Activated T-cell treated with anti-CD3 and anti-CD28 coated beads, Interleukin-2, amount 50 U/mL, for 72 hours (primary cell): ENCODE results near the gene ASAP2. TPM values are rescaled to one million over a fixed set of nuclear protein-coding genes. Genes with fewer than 3 reads are reported as not detected.

Experiments
- ATAC-seq, 2 donors: fragments of 150-1000 bp; cut with Tn5 transposase; replicated peaks in 1 of 2; 2 replicates each; pipeline ENCODE4 v1.10.0; 2021; ENCODE audit warnings: moderate library complexity in 2 of 2, mild to moderate bottlenecking in 1 of 2
- DNase-seq, 2 donors: peaks; one replicate each; pipeline ENCODE4 v3.0.0; 2021 to 2022; ENCODE audit warnings: mixed read lengths in 1 of 2
- H3K27ac Mint-ChIP-seq: one replicate; pipeline ENCODE4 v1.8.0; 2022; ENCODE audit warnings: mild to moderate bottlenecking, moderate library complexity, mixed read lengths
- H3K27me3 Mint-ChIP-seq: one replicate; pipeline ENCODE4 v1.8.0; 2022; ENCODE audit warnings: low read depth, mixed read lengths
- H3K36me3 Mint-ChIP-seq, 2 donors: one replicate each; pipeline ENCODE4 v1.8.0; 2022; ENCODE audit warnings: mixed read lengths in 2 of 2, mild to moderate bottlenecking in 1 of 2; ENCODE audit not compliant: insufficient read depth in 2 of 2
- H3K4me1 Mint-ChIP-seq: one replicate; pipeline ENCODE4 v1.8.0; 2022; ENCODE audit warnings: low read depth, mixed read lengths
- H3K4me3 Mint-ChIP-seq, 2 donors: one replicate each; pipeline ENCODE4 v1.8.0; 2022; ENCODE audit warnings: mild to moderate bottlenecking in 2 of 2, mixed read lengths in 2 of 2, moderate library complexity in 2 of 2
- H3K9me3 Mint-ChIP-seq, 2 donors: one replicate each; pipeline ENCODE4 v1.8.0; 2022; ENCODE audit warnings: mixed read lengths in 2 of 2
- total RNA-seq, 2 donors: library from RNA; stranded (reverse); gene quantifications; one replicate each; pipeline ENCODE4 v1.2.3, GENCODE V29; 2022

ASAP2 gene
- total RNA-seq, 2 donors from 2014 or later = 0.10 to 0.42 TPM

DNA sequence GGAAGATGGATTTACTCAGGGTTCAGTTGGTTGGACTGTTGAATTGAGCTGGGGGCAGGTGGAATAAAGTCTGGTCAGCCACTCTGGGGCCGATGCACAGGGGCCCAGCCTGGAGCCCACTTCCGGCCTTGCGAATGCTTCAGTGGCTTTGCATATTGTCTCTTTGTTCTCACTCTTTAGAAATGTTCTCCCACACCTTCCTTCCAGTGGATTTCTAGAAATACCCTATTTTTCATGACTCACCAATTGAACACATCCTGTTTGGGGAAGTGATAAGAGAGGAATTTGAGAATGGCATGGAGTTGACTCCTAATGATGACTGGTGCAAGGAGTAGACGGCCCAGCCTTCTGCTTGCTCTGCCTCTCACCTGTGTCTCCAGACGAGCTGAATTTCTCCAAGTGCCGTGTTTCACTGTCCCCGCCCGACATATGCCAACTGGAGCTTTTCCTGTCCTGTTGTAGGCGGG, 28.1 kb downstream of the ASAP2 start:
- H3K4me1 Mint-ChIP-seq = no peaks in the 10 kb centered on the region
- no peaks in the 10 kb centered on the region for H3K36me3 Mint-ChIP-seq
- H3K27ac Mint-ChIP-seq = no peak overlapping the region
- H3K27me3 Mint-ChIP-seq = peaks cover 17% of the 10 kb centered on the region
- ATAC-seq = no peak
- DNase-seq = no peak
- H3K4me3 Mint-ChIP-seq = no peak overlapping the region
- H3K9me3 Mint-ChIP-seq = no peaks in the 10 kb centered on the region

DNA sequence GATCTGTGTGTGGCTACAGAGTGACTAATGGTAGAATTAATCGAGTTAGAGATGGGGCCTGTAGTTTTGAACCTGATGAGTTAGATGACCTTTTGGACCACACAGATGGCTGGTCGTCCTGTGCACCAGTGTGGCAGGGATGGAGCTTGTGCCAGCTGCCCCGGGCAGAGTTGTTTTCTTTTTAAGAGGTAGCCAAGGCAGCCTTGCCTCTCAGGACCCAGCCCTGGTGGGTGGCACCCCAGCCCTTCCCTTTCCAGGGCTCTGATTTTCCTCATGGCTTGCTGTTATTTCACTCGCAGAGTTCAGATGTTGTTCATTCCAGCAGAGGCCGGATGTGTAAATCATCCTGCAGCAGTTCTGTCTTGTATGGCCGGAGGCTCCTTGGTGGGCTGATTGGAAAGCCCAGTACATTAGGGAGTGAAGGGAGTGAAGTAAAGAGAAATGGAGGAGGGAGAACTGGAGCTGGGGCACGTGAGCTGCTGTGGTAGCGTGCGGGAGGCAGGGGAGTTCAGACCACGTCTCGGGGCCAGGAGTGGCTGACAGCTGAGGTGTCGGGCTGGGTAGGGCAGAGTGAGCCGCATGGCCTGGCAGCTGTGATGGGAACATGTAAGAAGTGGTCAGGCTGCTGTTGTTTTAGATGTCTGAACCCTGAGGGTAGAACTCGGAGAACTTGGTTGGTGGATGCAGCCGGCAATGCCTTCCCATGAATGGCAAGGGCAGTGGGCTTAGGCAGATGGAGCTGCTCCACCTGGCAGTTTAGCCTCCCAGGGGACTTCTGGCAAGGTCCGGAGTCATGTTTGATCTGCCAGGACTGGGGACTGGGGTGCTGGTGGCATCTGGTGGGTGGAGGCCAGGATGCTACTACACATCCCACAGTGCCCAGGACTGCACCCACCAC, 28.8 kb downstream of the ASAP2 start:
- no peaks in the 10 kb centered on the region for H3K36me3 Mint-ChIP-seq
- DNase-seq = no peak
- H3K27ac Mint-ChIP-seq = no peak overlapping the region
- H3K9me3 Mint-ChIP-seq = no peaks in the 10 kb centered on the region
- H3K4me3 Mint-ChIP-seq = no peak overlapping the region
- no peaks in the 10 kb centered on the region for H3K4me1 Mint-ChIP-seq
- no peak for ATAC-seq
- peaks cover 14% of the 10 kb centered on the region for H3K27me3 Mint-ChIP-seq

DNA sequence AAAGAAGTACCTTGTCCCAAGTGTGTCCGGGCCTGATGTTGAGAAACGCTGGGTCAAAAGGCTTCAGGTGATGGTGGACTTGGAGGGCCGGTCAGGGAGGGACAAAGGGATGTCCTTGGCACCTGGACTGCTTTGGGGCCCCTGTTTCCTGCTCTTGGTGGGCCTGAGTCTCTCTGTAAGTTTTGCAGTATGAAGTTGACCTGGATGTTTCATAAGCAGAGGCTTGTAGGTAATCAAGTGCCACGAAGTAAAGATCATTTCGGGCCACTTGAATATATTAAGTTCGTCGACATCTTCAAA, 29.4 kb downstream of the ASAP2 start:
- H3K27me3 Mint-ChIP-seq = peaks cover 14% of the 10 kb centered on the region
- no peak overlapping the region for H3K4me3 Mint-ChIP-seq
- H3K4me1 Mint-ChIP-seq = no peaks in the 10 kb centered on the region
- H3K27ac Mint-ChIP-seq = no peak overlapping the region
- DNase-seq = no peak
- H3K36me3 Mint-ChIP-seq = no peaks in the 10 kb centered on the region
- ATAC-seq = no peak
- no peaks in the 10 kb centered on the region for H3K9me3 Mint-ChIP-seq

DNA sequence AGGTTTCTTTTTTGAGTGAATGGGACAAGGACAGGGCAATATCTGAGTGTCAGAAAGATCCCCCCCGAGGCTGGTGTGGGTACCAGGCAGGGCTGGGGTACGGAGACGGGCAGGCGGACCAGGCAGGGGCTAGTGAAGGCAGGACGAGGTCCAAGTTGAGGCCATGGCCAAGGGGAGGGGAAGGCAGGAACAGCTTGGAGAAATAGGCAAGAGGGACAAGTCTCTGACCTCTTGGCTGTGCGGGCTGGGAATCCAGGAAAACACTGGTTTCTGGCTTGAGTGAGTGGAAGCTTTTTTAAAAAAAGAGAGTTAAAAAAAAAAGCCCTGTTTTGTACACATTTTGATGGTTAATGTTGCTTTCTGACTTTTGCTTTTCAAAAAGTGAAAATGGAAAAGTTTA, 30.3 kb downstream of the ASAP2 start:
- Mint-ChIP-seq H3K36me3 (no peaks in the 10 kb centered on the region), H3K9me3 (no peaks in the 10 kb centered on the region), H3K4me3 (no peak overlapping the region), H3K27me3 (peaks cover 10% of the 10 kb centered on the region), H3K4me1 (no peaks in the 10 kb centered on the region), H3K27ac (no peak overlapping the region)
- no peak for DNase-seq
- ATAC-seq = no peak

DNA sequence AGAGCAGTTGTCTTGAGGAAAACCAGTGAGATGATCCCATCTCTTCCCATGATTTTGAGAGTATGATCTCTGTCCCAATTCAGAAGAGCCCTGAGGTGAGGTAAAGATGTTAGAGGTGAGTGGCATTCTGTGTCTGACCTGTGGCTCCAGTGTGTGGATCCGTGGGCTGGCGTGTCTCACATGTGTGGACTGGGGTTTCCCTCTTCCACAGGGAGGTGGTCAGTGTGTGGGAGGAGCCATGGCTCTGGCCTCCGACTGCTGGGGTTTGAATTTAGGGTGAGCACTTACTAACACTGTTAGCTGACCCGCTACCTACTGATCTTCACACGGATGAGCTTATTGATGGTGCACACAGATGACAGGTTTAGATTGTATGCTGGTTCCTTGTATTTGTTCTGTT, 31.2 kb downstream of the ASAP2 start:
- Mint-ChIP-seq H3K36me3 (no peaks in the 10 kb centered on the region), H3K9me3 (no peaks in the 10 kb centered on the region)
- no peak for ATAC-seq

DNA sequence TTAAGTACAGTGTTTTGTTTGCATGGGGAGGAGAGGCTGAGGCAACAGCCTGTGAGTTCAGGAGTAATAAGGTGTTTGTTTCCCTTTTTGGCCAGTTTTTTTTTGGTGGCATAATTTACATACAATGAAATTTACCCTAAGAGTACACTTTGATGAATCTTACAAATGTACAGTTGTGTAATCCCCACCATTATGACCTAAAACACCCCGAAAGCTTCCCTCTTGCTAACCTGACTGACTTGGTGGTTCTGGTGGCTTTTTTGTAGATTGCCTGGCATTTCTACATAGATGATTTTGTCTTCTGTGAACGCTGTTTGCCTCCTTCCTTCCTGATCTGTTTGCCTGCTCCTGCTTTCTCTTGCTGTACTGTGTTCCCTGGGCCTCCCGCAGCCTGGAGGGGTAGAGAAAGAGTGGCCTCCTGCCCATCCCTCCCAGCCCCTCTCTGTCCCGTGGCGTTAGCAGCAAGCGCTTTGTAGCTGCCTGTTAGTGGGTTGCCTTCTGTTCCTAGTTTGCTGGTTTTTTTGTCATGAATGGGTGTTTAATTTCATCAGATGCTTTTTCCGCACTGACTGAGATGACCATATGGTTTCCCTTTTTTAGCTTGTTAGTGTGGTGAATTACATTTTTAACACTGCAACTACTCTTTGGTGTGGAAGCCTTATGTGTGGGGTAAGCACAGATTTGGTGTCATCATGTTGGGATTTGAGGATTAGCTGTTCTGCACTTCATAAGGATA, 32.1 kb downstream of the ASAP2 start:
- H3K36me3 Mint-ChIP-seq = no peaks in the 10 kb centered on the region
- no peak for ATAC-seq
- H3K4me3 Mint-ChIP-seq = no peak overlapping the region
- H3K27me3 Mint-ChIP-seq = no peaks in the 10 kb centered on the region
- no peaks in the 10 kb centered on the region for H3K9me3 Mint-ChIP-seq
- no peaks in the 10 kb centered on the region for H3K4me1 Mint-ChIP-seq
- DNase-seq = no peak
- H3K27ac Mint-ChIP-seq = no peak overlapping the region

More for the DNA sequence above, 31.2 kb downstream of the ASAP2 start:
- no peak overlapping the region for H3K4me3 Mint-ChIP-seq
- no peaks in the 10 kb centered on the region for H3K4me1 Mint-ChIP-seq
- no peak overlapping the region for H3K27ac Mint-ChIP-seq
- DNase-seq = no peak
- peaks cover under 1% of the 10 kb centered on the region for H3K27me3 Mint-ChIP-seq

DNA sequence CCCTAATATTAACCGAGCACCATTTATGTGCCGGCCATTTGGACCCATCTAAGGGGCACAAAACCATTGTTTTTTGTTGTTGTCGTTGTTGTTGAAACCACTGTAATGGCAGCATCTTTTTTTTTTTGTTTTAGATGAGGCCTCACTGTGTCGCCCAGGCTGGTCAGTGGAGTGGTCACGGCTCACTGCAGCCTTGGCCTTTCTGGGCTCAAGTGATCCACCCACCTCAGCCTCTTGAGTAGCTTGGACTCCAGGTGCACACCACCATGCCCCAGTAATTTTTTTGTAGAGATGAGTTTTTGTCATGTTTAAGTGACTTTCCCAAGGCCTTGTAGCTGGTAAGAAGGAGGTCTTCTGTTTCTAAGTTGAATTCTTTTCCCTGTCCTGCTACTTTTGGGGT, 33.0 kb downstream of the ASAP2 start:
- DNase-seq = no peak
- ATAC-seq = no peak
- Mint-ChIP-seq H3K4me3 (no peak overlapping the region), H3K9me3 (no peaks in the 10 kb centered on the region), H3K36me3 (no peaks in the 10 kb centered on the region), H3K27me3 (no peaks in the 10 kb centered on the region), H3K4me1 (no peaks in the 10 kb centered on the region), H3K27ac (no peak overlapping the region)

DNA sequence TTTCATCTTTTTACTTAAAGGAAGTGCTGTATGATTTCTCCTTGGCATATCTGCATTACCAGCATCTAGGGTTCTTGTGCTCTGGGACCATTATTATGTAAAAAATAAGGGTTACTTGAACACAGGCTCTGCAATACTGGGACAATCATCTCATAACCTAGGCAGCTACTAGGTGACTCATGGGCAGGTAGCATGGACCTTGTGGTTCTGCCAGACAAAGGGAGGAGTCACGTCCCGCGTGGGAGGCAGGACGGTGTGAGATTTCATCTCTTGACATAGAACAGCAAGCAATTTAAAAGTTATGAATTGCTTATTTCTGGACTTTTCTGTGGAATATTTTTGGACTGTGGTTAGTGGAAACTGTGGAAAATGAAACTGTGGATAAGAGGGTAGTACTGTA, 34.1 kb downstream of the ASAP2 start:
- no peaks in the 10 kb centered on the region for H3K27me3 Mint-ChIP-seq
- no peak overlapping the region for H3K4me3 Mint-ChIP-seq
- H3K27ac Mint-ChIP-seq = no peak overlapping the region
- H3K36me3 Mint-ChIP-seq = no peaks in the 10 kb centered on the region
- peak; percentile 30 to 32 for DNase-seq
- H3K9me3 Mint-ChIP-seq = no peaks in the 10 kb centered on the region
- ATAC-seq = peak in 1 of 2 donors; percentile 43
- no peaks in the 10 kb centered on the region for H3K4me1 Mint-ChIP-seq

DNA sequence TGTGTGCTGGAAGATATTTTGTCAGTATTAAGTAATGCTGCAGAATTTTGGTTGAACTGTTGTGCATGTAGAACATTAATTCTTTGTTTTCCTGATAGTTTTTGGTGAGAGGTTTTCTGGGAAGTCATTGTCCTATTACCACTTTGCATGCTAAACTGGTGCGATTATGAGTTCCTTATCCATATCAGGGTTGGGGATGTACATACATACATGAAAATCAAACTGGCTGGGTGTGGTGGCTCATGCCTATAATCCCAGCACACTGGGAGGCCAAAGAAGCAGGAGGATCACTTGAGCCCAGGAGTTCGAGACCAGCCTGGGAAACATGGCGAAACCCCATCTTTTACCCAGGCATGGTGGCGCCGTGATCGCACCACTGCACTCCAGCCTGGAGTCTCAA, 34.6 kb downstream of the ASAP2 start:
- H3K9me3 Mint-ChIP-seq = no peaks in the 10 kb centered on the region
- H3K4me3 Mint-ChIP-seq = no peak overlapping the region
- no peak overlapping the region for H3K27ac Mint-ChIP-seq
- DNase-seq = no peak
- H3K27me3 Mint-ChIP-seq = no peaks in the 10 kb centered on the region
- no peaks in the 10 kb centered on the region for H3K36me3 Mint-ChIP-seq
- H3K4me1 Mint-ChIP-seq = no peaks in the 10 kb centered on the region
- no peak for ATAC-seq

DNA sequence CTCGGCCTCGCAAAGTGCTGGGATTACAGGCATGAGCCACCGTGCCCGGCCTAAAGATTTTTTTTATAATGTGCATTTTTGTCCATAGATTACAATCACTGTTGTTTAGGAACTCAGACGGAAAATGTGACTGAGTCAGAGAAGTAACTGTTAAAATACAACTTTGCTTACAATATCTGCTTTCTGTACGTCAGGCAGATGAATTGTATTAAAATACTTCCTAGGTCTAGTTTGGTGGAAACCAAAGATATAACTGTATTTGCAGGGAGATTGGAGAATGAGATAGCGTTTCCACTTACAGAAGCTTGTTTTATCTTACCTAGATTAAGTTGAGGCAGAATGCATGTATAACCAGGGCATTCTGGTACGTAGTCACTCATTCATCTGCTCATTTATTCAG, 36.7 kb downstream of the ASAP2 start:
- H3K27me3 Mint-ChIP-seq = no peaks in the 10 kb centered on the region
- no peaks in the 10 kb centered on the region for H3K4me1 Mint-ChIP-seq
- ATAC-seq = no peak
- no peaks in the 10 kb centered on the region for H3K36me3 Mint-ChIP-seq
- H3K9me3 Mint-ChIP-seq = no peaks in the 10 kb centered on the region
- DNase-seq = no peak
- H3K4me3 Mint-ChIP-seq = no peak overlapping the region
- H3K27ac Mint-ChIP-seq = no peak overlapping the region

DNA sequence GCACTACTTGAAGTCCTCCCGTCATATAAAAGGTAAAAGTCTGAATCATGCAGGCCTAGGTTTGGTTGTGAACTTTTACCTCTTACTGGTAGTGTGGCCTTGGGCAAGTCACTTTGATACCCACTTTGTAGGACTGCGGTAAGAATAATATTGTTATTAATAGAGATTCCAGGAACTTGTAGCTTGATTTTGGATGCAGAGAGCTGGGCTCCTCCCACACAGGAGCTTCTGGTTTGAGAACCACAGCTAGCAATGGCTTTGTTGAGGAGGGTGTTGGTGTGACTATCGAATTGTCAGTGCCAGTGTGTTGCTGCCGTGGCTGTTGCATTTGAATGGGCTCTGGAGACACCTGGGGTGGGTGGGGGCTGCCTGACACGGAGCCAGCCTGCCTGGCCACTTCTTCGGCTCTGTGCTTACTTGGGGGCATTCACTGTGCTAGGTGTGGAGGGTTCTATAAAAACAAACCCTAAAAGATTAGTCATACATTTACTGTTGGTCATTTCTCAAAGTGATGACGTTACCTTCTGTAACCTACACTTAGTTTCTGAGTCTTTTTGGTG, 38.5 kb downstream of the ASAP2 start:
- Mint-ChIP-seq H3K27me3 (no peaks in the 10 kb centered on the region), H3K27ac (no peak overlapping the region), H3K4me1 (no peaks in the 10 kb centered on the region), H3K4me3 (peak overlapping the region in 1 of 2 donors; percentile 23), H3K9me3 (no peaks in the 10 kb centered on the region), H3K36me3 (no peaks in the 10 kb centered on the region)
- ATAC-seq = peak; percentile 36 to 85
- DNase-seq = peak in 1 of 2 donors; percentile 24

DNA sequence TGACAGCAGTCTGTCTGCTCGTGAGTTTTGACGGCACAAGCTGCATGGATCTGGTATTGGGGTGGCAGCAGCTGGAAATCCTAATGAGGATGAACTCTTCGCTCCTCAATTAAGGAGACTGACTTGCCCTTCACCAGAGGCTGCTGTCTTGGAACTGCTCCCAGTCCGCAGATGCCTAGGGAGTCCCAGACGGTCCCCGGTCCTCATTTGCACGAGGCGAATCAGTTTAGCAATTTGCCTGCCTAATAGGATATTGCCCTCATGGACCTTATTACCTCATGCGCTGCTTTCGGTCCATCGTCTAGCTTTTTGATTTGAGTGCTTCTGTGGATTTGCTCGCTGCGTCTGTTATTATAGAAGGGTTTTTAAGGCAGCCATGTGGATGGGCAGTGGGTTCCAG, 40.6 kb downstream of the ASAP2 start:
- no peaks in the 10 kb centered on the region for H3K36me3 Mint-ChIP-seq
- no peak overlapping the region for H3K27ac Mint-ChIP-seq
- ATAC-seq (no peak), DNase-seq (no peak)
- no peaks in the 10 kb centered on the region for H3K9me3 Mint-ChIP-seq
- peaks cover 6% of the 10 kb centered on the region for H3K27me3 Mint-ChIP-seq
- no peaks in the 10 kb centered on the region for H3K4me1 Mint-ChIP-seq
- H3K4me3 Mint-ChIP-seq = no peak overlapping the region

DNA sequence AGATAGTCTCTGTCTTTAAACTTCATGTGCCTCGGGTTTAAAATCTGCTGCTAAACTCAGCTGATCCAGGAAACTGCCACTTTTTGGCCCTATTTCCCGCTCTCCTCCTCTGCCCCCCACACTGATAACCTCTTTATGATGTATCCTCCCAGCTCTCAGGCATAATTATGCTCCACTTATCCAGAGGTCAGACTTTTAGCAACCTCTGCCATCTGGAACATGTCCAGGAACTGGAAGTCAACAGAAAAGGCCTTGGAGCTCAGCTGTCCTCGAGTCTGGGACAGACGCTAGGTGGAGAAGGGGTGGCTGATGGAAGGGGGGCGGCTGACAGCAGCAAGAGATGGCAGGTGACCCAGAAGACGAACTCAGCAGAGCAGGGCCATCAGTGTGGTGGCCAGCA, 41.2 kb downstream of the ASAP2 start:
- Mint-ChIP-seq H3K36me3 (no peaks in the 10 kb centered on the region), H3K4me1 (no peaks in the 10 kb centered on the region), H3K27ac (no peak overlapping the region), H3K9me3 (no peaks in the 10 kb centered on the region), H3K4me3 (no peak overlapping the region), H3K27me3 (peaks cover 6% of the 10 kb centered on the region)
- DNase-seq (no peak), ATAC-seq (no peak)
